ENCODE results near the gene RAB43.

GRCh38 chr3:129058441-129059200 is 63.0 kb downstream of the RAB43 start:
- TF ChIP-seq, protein P1, sequence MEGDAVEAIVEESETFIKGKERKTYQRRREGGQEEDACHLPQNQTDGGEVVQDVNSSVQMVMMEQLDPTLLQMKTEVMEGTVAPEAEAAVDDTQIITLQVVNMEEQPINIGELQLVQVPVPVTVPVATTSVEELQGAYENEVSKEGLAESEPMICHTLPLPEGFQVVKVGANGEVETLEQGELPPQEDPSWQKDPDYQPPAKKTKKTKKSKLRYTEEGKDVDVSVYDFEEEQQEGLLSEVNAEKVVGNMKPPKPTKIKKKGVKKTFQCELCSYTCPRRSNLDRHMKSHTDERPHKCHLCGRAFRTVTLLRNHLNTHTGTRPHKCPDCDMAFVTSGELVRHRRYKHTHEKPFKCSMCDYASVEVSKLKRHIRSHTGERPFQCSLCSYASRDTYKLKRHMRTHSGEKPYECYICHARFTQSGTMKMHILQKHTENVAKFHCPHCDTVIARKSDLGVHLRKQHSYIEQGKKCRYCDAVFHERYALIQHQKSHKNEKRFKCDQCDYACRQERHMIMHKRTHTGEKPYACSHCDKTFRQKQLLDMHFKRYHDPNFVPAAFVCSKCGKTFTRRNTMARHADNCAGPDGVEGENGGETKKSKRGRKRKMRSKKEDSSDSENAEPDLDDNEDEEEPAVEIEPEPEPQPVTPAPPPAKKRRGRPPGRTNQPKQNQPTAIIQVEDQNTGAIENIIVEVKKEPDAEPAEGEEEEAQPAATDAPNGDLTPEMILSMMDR (IDR thresholded peaks at IDR 0.05; ENCODE audit: insufficient read depth, low read length): no peak
- TF ChIP-seq POLR2AphosphoS5 (IDR thresholded peaks at IDR 0.05; ENCODE audit: low read depth): no peak
- TF ChIP-seq REST (IDR thresholded peaks at IDR 0.05; ENCODE audit: insufficient replicate concordance, low read depth): no peak
- TF ChIP-seq SPI1 (IDR thresholded peaks at IDR 0.05; ENCODE audit: borderline replicate concordance, low read depth): no peak
- no peak for TF ChIP-seq GABPA (IDR thresholded peaks at IDR 0.05; ENCODE audit: low read depth)
